Measurements from ENCODE around the gene MORN5.

MORN5 gene

DNA sequence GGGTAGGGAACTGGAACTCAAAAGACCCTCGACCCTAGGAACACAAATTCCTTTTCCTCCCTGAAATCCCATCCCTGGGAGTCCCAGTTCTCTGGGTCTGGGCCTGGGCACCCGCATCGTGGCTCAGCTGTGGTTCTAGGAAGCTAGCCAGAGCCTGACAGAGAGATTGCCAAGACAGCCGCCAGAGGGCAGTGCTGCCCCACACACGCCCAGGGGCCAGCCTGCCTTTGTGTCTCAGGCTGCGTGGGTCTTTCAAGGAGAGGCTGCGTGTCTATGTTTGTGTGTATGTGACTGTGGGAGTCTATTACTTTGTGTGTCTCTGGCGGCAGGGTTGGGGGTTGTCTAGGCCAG is 34.6 kb upstream of the MORN5 start:
- peak; percentile 75 for DNase-seq

DNA sequence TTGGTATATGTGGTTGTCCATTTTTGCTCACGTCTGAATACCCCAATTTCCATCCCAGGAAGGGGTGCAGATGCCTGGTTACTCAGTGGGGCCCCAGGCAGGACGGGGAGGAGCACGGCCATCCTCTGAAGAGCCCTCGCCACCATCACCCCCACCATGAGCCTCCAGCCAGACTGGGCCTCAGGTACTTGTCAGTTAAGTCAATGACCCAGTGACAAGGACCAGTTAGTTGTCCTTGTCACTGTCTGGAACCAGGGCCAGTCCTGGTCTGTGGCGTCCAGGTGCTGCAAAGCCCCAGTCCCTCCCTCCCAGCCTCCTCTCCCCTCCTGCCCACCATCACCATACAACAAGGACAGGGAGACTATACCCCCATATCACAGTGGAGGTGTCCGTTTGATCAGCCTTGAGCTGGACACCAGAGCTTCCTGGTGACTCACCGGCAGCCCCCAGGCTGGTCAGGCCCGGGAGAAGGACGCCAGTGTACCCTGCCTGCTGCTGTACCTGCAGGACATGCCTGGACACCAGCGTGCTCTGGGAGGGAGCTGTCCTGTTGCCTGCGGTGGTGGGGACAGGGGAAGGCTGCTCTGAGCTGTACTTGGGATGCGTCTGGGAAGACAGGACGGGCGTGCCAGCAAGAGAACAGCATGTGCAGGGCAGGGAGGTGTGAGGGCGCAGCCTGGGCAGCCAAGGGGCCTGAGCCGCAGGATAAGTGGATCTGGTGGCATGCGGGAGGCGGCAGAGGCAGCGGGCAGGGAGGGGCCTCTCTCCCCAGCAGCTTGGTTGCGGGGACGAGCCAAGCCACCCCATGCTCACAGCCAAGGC is 34.0 kb upstream of the MORN5 start:
- no peak for DNase-seq

- DNase-seq = no peak
These were observed 33.1 kb upstream of the MORN5 start for GRCh38 chr9:122126331-122127261.

- DNase-seq = no peak
These were observed 32.3 kb upstream of the MORN5 start for GRCh38 chr9:122127396-122127798.

- peak; percentile 8 for DNase-seq
These were observed 31.4 kb upstream of the MORN5 start for GRCh38 chr9:122128007-122128968.

GRCh38 chr9:122128969-122129343 is 30.8 kb upstream of the MORN5 start:
- no peak for DNase-seq

DNA sequence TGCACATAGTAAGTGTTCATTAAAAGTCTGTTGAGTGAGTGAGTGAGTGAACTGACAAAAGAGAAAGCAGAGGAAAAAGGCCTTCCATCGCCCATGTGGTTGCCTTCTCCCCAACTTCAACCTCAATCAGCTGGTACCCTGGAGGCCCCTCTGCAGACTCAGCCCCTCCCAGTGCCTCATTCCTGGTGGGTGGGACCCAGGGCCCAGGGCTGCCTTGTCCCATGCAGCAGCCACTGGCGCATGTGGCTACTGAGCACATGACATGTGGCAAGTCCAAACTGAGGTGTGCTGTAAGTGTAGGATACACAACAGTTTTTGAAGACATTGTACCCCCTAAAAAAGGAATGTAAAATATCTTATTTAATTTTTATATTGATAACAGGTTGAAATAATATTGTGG is 29.7 kb upstream of the MORN5 start:
- DNase-seq = no peak

DNA sequence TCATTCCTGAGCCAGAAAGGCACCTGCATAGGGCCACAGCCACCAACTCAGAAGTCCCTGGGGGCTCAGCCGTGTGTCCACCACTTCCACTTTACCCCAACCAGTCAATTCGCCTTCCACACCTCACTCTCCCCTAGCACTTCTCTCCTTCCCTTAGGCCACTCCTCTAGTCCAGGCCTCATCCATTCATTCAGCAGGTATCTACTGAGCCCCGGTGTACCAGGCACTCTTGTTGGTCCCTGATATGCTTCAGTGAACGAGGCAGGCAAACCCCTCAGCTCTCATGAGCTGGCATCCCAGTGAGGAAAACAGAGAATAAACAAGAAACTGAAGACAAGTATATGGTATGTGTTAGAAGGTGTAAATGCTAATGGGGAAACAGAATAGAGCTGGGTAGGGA is 28.9 kb upstream of the MORN5 start:
- no peak for DNase-seq

DNA sequence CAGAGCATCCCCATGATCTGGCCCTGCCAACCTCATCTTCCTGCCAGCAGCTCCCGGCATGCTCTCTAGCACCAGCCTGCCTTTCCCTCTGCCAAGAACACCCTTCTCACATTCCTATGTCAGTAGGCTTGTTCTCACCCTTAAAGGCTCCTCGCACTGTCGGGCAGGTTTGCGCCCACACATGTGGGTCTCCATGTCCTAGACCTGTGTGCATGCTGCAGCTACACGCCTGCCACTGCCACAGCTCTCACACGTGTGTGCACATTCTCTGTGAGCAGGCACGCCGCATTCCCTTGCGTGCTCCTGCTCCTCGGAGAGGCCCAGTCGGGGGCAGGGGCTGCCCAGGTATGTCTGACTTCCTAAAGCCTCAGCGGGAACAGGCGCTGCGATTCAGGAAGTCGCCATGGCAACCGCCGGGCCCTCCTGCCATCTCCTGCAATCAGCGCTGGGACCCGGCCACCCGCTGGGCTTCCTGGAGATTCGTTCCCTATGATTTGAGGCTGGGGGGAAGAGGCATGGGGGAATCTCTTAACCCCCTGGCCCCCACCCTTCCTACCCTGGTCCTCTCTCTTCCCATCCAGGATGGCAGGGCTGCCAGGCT is 28.2 kb upstream of the MORN5 start:
- DNase-seq = no peak

GRCh38 chr9:122132539-122132938 is 27.2 kb upstream of the MORN5 start:
- no peak for DNase-seq

GRCh38 chr9:122133263-122133983 is 26.3 kb upstream of the MORN5 start:
- no peak for DNase-seq

GRCh38 chr9:122133984-122134535 is 25.6 kb upstream of the MORN5 start:
- DNase-seq = no peak

DNA sequence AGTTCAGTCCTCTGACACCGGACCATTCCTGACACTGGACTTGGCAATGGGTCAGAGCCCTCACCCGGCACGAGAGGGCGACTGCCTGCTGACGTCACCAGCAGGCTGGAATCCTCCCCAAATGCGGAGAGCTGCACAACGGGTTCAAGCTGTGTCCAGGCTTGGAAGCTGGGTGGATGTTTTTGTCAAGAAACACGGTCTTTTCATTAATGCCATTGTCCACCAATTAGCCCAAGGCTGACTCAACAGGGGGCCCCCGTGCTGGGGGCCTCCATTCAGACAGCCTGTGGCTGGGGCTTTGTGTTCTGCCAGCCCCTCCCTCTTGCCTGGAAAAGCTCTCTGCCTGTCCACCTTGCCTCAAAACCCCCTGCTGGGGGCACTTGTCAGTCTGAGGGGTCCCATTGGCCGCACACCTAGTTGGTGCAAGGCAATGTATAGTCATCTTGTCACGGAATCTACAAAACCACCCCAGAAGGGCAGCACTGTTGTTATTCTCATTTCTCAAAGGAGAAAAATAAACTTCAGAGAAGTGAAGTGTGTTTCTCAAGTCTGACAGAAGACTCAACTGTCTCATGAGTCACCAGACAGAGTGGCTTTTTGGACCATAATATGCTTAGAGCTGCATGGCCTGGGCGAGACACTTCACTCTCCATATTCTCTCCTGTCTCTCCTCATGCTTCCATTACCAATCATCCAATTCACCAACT is 24.7 kb upstream of the MORN5 start:
- no peak for DNase-seq

GRCh38 chr9:122135529-122135859 is 24.2 kb upstream of the MORN5 start:
- no peak for DNase-seq

DNA sequence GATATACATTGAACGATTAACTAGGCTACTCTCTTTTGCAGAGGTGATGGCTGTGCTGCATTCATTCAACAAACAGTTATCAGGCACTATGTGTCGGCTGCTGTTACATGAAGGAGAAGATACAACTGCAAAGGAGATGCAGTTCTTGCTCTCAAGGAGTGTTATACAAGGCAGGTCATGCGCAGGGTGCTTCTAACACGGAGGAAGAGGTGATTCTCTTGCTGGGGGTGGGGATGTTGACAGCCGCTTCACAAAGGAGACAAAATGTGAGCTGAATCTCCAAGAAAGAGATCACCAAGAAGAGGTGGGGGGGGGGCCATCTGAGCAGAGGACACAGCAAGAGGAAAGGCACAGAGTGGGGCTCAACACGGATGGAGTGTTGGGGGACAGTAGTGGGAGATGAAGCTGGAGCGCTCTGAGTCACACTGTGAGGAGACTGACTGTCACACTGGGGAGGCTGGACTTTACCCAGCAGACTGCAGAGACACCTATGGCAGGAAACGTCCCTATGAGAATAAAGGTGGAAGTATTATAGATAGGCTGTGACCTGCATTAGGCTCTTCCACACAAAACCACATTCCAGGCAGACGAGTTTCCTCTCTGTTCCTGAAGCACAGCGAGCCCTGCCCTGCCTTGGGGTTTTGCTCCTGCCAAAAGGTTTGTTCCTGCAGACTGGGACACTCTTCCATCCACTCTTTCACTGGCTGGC is 21.0 kb upstream of the MORN5 start:
- no peak for DNase-seq

DNA sequence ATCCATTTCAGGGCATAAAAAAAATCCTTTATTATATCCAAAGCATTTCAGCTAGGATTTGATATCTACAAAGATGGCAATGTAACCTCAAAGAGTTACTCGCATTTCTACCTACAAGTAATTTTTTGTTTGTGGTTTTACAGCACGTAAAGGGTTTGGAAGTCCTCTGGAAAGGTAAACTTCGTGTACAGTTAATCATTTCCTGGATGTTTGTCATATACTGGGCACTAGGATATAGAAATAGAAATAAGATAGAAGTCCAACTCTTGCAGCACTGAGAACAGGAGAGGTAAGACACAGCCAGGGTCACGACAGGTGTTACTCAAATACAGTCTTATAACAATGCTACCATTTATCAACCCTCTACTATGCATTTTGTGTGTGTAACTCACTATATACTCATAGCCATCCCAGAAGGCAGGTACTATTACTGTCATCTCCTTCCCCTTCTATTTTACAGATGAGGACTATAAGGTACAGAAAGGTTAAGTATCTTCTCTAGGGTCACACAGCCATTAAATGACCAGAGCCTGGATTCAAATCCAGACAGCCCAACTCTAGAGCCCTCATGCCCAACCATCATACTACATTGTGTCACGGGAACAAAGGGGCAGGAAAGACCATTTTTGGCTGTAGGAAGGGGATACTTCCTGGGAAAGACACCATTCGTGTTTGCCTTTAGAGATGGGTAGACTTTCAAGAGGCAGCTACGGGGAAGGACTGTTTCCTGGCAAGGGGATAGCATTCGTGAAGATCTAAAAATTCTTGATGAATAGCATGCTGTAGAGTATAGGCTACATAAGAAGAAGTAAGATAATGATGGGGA is 19.1 kb upstream of the MORN5 start:
- no peak for DNase-seq

GRCh38 chr9:122141671-122142070 is 18.0 kb upstream of the MORN5 start:
- no peak for DNase-seq

GRCh38 chr9:122143296-122143695 is 16.4 kb upstream of the MORN5 start:
- DNase-seq = no peak

- DNase-seq = no peak
These were observed 15.8 kb upstream of the MORN5 start for GRCh38 chr9:122143876-122144405.
